Stimulated activated CD4-positive, alpha-beta T cell treated with anti-CD3 and anti-CD28 coated beads, Interleukin-4, amount 100 ng/mL, for 48 hours (primary cell): Measurements from ENCODE around the gene SUDS3.
"Not testable (repeated sequence)": the region's sequence is repeated elsewhere in the genome, so short reads cannot be mapped to it uniquely, and the experiment has no call there.

ENCODE experiments used
- DNase-seq, 2 donors: peaks; one replicate each; pipeline ENCODE4 v3.0.0-alpha.2; 2020; ENCODE audit warnings: low read depth in 2 of 2

Gene SUDS3

GRCh38 chr12:118397708-118398440 lies 21.5 kb downstream of the SUDS3 start:
- DNase-seq: no peak

GRCh38 chr12:118398524-118398923 lies 22.2 kb downstream of the SUDS3 start:
- DNase-seq: no peak

- DNase-seq: no peak
Measured at GRCh38 chr12:118398940-118399339, 22.6 kb downstream of the SUDS3 start.

- no peak for DNase-seq
Measured at GRCh38 chr12:118402251-118402650, 25.9 kb downstream of the SUDS3 start.

GRCh38 chr12:118404876-118405521 lies 28.6 kb downstream of the SUDS3 start:
- DNase-seq: peak; percentile 49 to 61

GRCh38 chr12:118408241-118408640 lies 31.9 kb downstream of the SUDS3 start:
- not testable (repeated sequence) for DNase-seq

- no peak for DNase-seq
Measured at GRCh38 chr12:118409834-118410233, 33.5 kb downstream of the SUDS3 start.

- DNase-seq: no peak
Measured at GRCh38 chr12:118417942-118418341, 41.6 kb downstream of the SUDS3 start.

- DNase-seq: no peak
Measured at GRCh38 chr12:118418385-118419057, 42.2 kb downstream of the SUDS3 start.

- no peak for DNase-seq
Measured at GRCh38 chr12:118420673-118421072, 44.3 kb downstream of the SUDS3 start.

- no peak for DNase-seq
Measured at GRCh38 chr12:118424884-118425283, 48.5 kb downstream of the SUDS3 start.

- DNase-seq: no peak
Measured at GRCh38 chr12:118425364-118425763, 49.0 kb downstream of the SUDS3 start.

GRCh38 chr12:118427819-118428218 lies 51.5 kb downstream of the SUDS3 start:
- no peak for DNase-seq

GRCh38 chr12:118428643-118429042 lies 52.3 kb downstream of the SUDS3 start:
- DNase-seq: no peak

- no peak for DNase-seq
Measured at GRCh38 chr12:118429688-118430383, 53.5 kb downstream of the SUDS3 start.

GRCh38 chr12:118430516-118430915 lies 54.2 kb downstream of the SUDS3 start:
- DNase-seq: no peak

GRCh38 chr12:118432812-118433545 lies 56.6 kb downstream of the SUDS3 start:
- no peak for DNase-seq

GRCh38 chr12:118436002-118436730 lies 59.8 kb downstream of the SUDS3 start:
- no peak for DNase-seq

- DNase-seq: no peak
Measured at GRCh38 chr12:118436986-118437385, 60.6 kb downstream of the SUDS3 start.

- DNase-seq: no peak
Measured at GRCh38 chr12:118439068-118439467, 62.7 kb downstream of the SUDS3 start.

- DNase-seq: no peak
Measured at GRCh38 chr12:118446247-118446646, 69.9 kb downstream of the SUDS3 start.
